Middle frontal gyrus (tissue), 1 donor: ENCODE data around the gene ACTL8.

Source experiments
- DNase-seq: peaks from one replicate; pipeline ENCODE4 v3.0.0-alpha.2; 2015; ENCODE audit warnings: low spot score; ENCODE audit errors: extremely low spot score

The ACTL8 gene

DNA sequence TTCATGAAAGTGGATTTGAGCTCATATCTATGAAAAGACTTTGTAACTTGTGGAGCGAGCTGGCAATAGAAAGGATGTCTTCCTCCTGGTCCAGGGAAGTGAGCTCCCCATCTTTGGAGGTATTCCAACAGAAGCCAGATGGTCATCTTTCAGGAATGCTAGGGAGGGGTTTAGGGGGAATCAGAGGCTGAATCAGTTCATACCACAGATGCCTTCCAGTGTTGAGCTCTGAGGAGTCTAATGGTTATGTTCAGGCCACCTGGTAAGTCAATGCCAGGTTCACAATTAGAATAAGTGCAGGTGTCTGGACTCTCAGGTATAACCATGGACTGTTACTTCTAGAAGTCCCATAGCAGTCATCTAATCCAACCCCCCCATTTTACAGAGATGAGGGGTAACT is 119.1 kb downstream of the ACTL8 start:
- no peak for DNase-seq

DNA sequence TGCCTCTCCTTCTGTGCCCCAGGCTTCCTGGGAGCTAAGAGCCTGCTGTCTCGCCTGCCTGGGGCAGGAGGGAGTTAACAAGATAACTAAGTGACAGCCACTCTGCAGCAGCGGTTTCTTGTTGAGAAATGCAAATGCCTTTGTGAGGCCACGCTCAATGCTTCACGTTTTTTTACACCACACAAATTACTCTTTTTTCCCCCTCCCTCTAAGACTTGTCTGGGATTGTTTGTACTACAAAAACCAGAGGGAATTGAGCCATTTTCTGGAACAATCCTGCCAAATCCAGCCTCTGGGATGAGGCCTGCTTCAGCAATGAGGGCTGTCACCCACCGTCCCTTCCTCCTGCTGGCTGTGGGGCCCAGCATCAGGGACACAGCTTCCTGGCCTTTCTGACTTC is 119.6 kb downstream of the ACTL8 start:
- no peak for DNase-seq

DNA sequence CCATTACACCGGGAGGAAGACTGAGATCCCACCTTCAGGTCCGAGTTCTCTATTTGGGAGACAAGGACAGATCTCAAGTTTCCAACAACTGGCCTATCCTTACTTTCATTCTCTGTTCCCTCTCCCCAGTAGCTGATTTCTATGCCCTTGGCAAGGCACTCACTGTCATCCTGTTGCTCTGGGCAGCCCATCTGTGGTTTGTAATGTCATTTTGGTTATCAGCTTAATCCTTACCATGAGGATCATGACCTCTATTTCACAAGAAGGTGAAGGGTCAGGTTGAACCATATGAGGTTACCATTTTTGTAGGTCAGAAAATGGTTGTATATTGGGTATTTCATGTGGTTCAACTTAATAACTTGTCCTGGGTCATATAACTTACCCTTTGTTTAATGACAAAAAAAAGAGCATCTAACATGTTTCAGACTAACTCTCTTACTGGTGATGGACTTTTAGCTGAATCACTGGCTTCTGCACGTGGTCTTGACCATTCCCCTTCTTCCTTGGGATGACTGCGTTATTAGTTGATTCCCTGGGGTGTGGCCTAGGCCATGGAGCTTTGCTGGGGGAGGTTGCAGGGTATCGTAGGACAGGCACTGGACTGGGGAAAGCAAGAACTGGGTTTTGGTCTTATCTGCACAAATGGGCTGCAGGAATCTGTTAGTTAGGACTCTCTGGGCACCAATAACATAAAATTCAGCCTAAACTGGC is 120.2 kb downstream of the ACTL8 start:
- DNase-seq: no peak

DNA sequence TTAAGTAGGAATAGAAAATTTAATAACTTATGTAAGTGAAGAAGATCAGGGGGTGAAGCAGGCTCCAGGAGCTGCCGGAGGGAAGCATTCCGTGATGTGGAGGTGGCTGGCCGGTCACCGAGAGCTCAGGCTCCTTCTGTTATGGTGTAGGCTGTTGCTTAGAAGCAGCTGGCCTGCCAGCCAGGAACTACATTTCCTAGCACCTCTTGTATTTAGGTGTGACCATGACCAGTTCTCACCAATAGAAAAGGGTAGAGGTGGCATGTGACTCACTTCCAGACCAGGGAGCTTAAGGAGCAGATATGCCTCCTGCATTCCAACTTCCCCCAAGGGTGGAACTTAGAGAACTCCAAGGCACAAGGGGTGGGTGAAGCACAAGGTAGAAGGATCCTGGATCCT is 120.7 kb downstream of the ACTL8 start:
- DNase-seq: no peak
